HG03108 (cell line): ENCODE measurements around the gene NPAS1.

ENCODE experiments used
- ATAC-seq: cut with Tn5 transposase; IDR thresholded peaks from one replicate; pipeline ENCODE4 v1.9.1; 2021; ENCODE audit warnings: moderate library complexity; ENCODE audit not compliant: unreplicated experiment

The NPAS1 gene

DNA sequence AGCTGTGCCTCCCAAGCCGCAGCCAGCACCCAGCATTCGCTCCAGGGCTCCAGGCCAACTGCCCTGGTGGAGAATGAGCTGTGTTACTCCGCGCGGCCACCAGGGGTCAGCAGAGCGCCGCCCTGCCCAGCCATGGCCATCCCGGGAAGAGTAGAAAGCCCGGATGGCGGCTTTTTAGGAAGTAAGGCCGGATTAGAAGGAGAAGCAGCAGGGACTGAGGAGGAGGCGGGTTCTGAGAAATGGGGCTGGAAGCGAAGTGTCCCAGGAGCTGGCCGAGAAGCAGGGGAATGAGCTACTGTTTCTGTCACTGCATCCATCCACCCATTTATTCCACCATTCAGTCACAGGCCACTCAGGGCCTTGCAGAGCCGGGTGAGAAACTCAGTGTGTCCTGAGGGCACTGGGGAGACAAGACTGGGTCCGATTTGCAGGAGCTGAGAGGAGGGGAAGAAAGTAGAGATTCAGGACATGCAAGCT, 6.6 kb upstream of the NPAS1 start:
- ATAC-seq, result no peak

GRCh38 chr19:47018923-47019322, 714 bp upstream of the NPAS1 start:
- no peak for ATAC-seq

- ATAC-seq, result no peak
Observed at GRCh38 chr19:47020132-47020805, 632 bp downstream of the NPAS1 start.

DNA sequence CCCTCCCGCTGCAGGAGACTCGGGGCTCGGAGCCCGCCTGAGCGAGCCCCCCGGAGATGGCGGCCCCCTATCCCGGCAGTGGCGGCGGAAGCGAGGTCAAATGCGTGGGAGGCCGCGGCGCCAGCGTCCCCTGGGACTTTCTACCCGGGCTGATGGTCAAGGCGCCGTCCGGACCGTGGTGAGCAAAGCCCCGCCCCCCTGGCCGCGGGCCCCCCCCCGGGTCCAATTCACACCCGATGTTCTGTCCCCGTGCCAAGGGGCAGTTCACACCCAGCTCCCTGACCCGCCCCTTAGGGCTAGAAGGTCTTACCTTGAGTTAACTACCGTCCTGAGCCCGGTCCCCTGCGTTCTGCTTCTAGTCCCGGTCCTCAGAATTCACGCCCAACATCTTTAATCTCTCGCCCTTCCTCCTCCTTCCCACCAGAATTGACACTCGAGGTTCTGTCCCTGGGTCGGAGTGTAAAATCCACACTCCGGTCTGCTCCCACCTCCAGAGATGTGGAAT, 1.4 kb downstream of the NPAS1 start:
- no peak for ATAC-seq

GRCh38 chr19:47021536-47022139, 2.0 kb downstream of the NPAS1 start:
- ATAC-seq, result no peak

- ATAC-seq, result no peak
Observed at GRCh38 chr19:47022140-47022536, 2.5 kb downstream of the NPAS1 start.

DNA sequence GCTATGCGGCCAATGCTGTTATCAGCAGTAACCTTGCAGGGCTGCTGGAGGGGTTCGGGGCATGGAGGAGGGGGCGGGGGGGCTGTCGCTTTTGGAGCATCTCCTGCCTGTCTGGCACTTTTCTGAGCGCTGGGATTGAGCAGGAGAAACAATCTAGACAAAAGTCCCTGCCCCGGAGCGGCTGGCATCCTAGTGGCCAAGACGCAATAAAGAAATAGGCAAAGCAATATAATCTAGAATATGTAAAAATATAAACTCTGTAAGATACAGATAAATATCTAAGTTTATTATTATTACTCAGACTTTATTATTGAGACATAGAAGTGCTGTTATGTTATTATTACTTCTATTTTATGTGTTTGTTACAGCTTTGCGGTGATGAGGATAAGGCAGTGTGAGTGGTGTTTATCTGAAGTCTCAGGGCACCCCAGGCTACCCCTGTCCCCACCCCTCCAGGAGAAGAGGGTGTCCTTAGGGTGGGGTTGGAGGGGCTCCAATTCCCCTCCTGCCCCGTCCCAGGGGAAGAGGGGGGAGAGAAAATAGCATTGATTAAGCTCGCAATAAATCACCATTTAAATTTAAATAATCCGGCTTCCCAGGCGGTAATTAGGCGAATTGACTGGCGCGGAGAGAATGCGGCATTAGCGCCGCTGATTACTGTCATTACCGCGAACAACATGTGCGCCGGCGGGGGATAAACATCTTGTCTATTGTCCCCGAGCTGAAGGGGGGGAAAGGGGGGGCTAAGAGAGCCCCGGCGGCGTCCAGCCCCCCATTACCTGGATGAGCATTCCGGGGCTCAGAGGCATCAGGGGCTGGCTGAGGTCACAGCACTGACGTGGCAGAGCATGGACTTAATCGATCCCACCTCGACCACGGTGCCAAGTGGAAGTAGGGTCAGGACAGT, 3.2 kb downstream of the NPAS1 start:
- ATAC-seq, result no peak

GRCh38 chr19:47023448-47023794, 3.8 kb downstream of the NPAS1 start:
- no peak for ATAC-seq

DNA sequence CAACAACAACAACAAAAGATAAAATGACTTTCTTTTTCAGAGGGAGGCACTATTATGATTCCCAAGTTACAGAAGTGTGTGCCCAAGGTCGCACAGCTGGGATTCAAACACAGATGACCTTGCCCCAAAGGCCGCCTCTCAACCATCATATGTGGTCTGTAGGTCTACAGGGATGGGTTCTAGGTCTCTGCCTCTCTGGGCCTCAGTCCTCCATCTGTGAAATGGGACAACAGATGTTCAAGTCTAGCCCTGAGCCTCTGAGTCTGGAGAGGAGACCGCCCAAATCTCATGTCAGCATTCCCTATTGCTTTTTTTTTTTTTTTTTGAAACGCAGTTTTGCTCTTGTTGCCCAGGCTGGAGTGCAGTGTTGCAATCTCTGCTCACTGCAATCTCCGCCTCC, 4.9 kb downstream of the NPAS1 start:
- no peak for ATAC-seq

DNA sequence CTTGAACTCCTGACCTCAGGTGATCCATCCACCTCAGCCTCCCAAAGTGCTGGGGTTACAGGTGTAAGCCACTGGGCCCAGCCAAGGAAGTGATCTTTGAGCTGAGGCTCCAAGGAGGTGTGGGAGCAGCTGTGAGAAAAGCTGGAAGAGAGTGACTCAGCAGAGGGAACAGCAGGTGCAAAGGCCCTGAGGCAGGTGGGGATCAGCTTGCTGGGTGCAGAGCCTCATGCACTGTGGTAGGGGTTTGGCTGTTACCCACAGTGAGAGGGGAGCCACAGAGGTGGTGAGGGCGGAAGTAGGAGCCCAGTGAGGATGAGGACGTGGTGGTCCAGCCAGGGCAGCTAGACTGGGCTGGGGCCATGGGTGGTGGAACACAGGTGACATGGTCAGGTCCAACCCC, 6.5 kb downstream of the NPAS1 start:
- no peak for ATAC-seq

- ATAC-seq, result no peak
Observed at GRCh38 chr19:47026889-47027288, 7.3 kb downstream of the NPAS1 start.

DNA sequence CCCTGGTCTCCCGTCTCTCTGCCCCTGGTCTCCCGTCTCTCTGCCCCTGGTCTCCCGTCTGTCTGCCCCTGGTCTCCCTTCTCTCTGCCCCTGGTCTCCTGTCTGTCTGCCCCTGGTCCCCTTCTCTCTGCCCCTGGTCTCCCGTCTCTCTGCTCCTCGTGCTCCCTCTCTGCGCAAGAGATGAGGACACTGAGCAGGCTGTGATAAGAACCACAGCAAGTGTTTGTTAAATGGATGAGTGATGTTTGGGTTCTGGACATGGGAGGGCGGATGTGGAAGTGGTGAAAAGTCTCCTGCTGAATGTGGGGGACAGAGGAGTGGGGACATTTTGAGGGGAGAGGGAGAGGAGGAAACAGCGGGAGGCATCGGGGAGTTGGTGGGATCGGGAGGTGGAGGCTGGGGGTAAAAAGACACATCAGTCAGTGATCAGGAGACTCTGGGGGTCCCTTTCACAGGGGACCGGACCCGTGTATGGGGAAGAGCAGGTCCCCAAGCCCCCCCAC, 8.0 kb downstream of the NPAS1 start:
- no peak for ATAC-seq

DNA sequence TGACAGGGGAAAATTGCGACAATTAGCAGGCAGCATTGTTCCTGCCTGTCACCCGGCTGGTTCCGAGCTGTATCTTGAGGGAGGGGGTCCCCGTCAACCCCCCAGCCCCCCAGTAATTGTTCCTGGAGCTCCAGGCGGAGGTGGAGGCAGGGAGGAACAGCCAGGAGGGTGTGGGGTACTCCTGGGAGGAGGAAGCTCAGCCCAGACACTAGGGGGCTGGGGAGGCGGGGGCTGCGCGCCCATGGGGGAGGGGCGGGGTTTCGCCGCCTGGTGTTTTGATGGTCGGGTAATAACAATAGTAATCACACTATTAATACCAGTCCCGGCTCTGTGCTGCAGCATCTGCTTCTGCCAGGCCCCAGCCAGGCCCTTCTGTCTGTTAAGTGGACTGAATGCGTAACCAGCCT, 8.6 kb downstream of the NPAS1 start:
- no peak for ATAC-seq

DNA sequence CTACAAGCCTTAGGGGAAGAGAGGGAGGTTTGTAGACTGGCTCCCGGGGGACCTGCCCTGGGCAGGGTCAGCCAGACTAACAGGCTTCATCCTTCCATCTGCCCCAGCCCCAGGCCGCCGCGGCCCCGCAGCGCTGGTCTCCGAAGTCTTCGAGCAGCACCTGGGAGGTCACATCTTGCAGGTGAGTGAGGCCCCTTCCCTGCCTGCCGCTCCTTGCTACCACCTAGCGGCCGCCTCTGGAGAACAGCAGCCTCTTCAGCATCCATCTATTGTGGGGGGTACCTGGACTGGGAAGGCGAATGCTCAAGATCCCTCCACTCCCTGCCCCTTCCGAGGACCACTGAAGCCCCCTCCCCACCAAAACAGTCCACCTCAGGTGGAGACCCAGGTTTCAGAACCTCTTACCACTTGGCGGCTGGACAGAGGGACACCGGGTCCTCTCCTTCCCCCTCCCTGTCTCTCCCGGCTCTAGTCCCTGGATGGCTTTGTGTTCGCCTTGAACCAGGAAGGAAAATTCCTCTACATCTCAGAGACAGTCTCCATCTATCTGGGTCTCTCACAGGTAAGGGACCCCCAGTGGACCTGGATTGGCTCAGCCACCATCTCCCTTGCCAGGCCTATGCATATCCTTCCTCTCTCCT, 12.7 kb downstream of the NPAS1 start:
- ATAC-seq, result no peak

DNA sequence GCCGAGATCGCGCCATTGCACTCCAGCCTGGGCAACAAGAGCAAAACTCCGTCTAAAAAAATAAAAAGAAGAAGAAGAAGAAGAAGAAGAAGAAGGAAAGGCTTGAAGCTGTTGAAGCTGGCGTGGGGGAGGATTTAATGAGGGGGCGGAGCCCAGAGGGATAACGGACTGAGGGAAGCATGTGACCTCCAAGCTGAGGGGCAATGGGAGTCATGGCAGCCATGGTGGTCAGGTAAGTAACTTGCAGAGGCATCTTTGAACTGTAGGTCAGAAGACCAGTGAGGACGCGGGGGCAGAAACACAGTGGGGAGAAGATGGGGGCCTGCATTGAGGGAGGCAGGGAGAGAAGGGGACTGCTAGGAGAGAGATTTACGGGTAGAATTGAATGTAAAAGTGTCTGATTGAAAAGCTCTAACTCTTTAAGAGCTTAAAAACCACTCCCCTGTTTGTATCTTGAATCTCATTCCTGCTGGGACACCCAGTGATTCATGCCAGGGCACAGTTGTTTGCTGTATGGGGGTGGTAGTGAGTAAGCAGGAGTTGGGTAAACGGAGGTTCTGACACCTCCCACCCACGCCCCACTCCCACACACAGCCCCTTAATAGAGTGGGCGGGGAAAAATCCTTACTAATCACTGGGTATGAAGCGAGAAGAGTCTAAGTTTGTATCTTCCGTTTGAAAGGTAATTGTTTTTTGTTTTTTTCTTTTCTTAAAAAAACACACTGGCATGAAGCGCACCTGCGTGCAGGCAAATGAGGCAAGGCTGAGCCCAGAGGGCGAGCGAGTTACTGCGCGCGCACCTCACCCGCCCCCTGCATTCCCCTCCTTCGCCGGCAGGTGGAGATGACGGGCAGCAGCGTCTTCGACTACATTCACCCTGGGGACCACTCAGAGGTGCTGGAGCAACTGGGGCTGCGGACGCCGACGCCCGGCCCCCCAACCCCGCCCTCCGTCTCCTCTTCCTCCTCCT, 15.8 kb downstream of the NPAS1 start:
- ATAC-seq, result peak; percentile 82

- peak; percentile 19 for ATAC-seq
Observed at GRCh38 chr19:47036097-47036651, 16.5 kb downstream of the NPAS1 start.

DNA sequence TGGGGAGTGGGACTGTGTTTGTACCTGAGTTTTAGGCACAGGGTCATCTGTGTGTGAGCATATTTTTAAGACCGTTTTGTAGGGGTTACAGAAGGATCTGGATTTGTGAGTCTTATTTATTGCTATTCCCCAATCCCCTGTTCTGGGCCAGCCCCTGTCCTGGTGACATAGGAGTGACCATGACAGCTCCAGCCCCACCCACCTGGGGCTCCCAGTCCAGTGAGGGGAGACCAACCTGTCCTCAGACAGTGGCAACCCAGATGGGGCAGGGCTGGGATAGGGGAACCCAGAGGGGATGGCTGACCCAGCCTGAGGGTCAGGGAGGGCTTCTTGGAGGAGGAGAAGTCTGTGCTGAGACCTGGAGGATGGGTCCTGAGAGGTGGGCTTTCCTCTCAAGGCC, 18.1 kb downstream of the NPAS1 start:
- no peak for ATAC-seq

DNA sequence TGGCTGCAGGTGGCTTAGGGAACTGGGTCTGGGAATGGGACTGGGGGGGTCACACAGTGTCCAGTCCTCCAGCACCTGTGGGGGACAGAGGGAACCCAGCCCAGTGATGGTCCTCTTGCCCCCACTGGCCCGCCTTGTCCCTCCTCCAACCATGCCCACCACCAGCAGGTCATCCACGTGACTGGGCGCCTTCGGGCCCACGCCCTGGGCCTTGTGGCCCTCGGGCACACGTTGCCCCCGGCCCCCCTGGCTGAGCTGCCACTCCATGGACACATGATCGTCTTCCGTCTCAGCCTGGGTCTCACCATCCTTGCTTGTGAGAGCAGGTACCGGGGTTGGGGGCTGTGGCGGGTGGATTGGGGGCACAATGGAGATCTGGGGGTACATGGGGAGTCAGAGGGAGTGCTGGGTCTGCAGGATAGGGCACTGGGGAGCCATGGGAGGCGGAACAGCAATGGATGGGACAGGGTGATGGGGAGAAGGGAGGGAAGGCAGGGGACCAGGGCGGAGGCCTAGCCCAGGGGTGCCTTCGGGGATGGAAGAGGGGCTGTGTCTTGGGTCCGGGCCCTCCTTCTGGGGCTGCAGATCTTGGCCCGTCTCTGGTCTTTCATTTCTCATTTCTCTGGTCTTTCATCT, 19.7 kb downstream of the NPAS1 start:
- no peak for ATAC-seq

DNA sequence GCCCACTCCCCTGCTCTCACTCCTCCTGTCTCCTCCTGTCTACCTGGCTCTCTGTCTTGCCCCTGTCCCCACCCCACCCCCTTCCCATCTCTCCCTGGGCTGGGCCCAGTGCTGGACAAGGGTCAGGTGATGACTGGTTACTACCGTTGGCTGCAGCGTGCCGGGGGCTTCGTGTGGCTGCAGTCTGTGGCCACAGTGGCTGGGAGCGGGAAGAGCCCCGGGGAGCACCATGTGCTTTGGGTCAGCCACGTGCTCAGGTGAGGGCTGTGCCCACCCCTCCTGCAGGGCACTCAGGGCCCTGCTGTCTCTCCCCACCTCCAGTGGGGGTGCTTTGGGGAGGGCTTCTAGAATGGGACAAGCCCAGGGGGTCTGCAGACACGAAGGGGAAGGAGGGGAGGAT, 21.2 kb downstream of the NPAS1 start:
- no peak for ATAC-seq
